HG03432 (cell line): ENCODE results near the gene MPZL3.
"Not testable (repeated sequence)": the region's sequence is repeated elsewhere in the genome, so short reads cannot be mapped to it uniquely, and the experiment has no call there.

Source experiments
- ATAC-seq: cut with Tn5 transposase; IDR thresholded peaks from one replicate; pipeline ENCODE4 v1.9.1; 2021; ENCODE audit warnings: mild to moderate bottlenecking, moderate library complexity; ENCODE audit not compliant: unreplicated experiment

Gene MPZL3

DNA sequence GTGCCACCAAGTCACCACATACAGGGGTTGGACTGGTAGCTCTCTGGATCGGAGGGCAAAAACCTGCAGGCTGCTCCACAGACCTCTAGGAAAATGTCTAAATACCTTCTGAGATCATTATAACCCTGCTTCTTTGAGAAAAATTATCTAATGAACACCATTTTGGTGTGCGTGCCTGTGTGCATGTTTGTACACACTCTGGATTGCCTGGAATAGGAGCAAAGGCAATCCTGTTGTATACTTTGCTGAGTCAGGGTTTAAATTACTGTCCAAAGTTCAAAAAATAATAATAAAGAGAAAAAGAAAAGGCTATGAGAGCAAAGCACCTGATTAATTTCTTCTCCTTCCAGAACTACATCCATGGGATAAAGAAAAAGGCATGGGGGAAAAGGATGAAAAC lies 38.4 kb downstream of the MPZL3 start:
- ATAC-seq, result no peak

DNA sequence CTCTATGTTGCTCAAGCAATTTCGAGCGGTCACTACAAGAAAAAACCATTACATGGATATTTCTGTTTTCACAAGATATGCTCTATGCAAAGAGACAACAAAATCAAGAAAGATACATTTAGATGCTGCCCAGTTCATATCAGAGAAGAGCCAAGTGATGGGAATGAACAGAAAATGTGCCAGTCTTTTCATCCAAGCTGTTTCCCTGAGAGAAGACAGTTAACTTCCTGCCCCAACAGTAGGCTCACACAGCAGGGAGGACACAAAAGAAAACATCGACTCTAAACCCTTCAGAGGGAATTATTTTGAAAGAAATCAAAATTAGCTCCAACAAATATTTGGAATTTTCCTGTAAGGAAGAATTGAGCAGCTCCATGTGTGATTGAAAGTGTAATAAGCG lies 39.0 kb downstream of the MPZL3 start:
- ATAC-seq, result no peak

DNA sequence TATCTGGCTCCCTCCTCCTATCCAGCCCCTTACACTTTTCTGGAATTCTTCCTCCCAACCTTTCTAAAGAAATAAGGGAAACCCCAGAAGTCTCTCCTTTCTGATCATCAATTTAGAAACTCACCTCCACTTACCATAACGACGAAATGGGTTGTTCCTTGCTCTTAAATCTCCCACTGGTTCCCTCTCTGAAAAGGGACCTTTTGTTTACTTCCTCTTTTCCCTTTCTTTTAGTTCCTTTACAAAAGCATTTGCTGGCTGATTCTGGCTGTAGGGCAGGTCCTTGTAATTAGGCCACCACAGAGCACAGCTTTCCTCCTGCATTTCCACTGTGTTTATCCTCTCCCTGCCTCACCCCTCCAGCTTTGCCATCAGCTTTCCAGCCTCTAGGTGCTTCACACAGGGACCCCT lies 39.4 kb downstream of the MPZL3 start:
- ATAC-seq, result no peak

DNA sequence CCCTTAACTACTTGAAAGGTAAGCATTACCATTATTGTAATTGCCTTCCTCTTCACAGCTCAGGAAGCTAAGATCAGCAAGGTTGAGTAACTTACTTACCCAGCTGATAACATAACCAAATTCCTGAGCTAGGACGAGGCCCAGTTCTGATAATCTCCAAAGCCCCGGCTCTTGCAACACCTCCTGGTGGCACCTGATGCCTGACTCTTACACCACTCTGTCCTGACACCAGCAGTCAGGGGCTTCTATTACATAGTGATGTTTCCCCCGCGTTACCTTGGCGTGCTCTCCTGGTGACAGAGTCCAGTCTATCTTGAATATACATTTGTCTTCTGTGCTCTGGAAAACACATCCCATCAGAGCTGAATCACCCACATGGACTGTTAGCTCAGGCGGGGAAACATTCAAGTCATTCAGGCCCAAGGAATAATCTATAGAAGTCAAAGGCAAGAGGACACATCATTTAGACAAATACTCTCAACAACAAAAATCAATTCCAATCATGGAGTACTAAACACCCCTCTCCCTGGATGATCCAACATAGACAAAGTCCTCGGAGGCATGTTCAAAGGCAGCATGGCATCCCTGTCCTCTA lies 39.9 kb downstream of the MPZL3 start:
- no peak for ATAC-seq

DNA sequence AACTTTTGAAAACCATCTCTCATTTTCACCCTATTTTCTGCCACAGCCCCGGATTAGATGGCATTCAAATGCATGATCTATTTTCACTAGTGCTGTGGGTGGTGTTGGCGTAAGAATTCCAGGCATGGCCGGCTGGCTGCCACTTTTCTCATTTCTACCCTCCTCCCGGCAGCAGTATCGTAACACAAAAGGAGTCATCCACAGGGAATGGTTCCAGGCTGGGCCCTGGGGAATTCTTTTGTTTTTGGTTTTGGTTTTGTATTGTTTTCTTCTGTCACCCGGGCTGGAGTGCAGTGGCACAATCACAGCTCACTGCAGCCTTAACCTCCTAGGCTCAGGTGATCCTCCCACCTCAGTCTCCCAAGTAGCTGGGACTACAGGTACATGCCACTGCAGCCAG lies 41.2 kb downstream of the MPZL3 start:
- ATAC-seq, result no peak

DNA sequence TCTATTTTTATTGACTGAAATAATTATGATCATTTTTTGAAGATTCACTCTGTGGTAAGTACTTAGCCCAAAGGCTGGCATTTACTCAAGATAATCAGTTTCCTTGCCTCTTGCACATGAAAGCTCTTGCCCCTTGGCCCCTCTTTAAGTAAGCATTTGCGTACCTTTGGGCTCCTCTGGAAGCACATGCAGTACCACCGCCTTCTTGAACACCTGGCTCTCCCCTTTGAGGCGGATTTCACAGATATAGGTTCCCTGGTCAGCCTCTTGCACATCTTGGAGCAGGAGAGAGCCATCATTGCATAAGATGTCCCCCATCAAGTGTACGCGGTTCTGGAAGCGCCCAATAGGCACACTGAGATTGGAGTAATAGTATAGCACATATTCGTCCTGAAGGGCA lies 41.8 kb downstream of the MPZL3 start:
- ATAC-seq, result no peak

DNA sequence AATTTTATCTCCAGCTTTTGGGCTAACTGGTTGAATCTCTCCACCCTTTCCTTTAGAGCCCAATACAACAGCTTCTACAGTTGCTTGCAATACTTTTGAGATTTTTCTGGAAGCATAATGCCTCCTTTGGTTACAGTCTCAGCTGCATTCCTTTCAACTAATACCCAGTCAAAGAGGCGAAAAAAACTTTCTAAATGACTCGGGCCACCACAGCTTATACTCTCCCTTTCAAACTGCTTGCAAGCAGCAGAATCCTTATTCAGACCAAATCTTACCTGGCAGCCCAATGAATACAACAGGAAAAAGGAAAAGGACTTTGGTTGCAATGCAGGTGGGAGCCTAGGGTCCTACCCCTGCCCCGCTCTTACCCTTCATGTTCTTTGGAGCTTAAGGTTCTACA lies 43.1 kb downstream of the MPZL3 start:
- no peak for ATAC-seq

DNA sequence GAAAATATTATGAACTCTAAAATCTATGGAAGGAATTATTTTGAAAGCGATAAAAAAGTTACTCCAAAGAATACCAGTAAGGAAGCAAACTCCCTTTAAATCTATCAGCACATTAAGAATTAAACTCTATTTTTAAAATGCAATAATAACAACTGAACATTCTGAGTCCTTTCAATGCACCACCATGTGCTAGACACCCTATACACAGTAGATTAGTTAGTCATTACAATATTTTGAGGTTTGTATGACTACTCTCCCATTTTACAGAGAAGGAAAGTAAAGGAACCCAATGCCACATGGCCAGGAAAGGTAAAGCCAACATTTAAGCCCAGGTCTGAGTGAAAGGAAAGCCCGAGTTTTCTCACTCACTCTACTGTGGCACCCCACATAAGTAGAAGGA lies 45.1 kb downstream of the MPZL3 start:
- ATAC-seq, result no peak

DNA sequence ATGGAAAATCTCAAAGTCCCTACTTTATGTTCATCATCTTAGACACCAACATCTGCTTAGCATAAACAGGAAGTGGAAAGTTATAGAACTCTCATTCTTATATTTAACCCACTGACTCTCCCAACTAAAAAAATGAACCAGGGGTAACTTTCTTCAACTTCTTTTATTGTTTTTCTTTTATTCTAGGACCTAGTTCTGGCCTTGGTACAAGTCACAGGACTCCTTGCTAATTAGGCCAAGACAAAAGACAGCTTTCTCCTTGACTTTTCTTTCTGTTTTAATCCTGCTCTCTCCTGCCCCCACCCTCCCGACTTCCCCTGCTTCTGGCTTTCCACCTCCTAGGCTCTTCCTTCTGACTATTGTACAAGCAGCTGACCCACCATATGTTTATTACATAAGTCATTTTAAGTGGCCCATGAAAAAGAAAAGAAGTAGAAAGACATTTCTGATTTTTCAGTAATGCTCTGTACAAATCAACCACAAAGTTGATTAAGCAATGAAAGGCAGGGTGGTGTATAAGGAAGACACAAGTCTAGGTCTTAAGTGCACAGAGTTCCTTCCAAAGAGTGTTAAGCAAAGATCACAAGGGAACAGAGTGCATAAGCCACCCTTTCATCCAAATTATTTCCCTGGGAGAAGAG lies 45.7 kb downstream of the MPZL3 start:
- ATAC-seq, result no peak

DNA sequence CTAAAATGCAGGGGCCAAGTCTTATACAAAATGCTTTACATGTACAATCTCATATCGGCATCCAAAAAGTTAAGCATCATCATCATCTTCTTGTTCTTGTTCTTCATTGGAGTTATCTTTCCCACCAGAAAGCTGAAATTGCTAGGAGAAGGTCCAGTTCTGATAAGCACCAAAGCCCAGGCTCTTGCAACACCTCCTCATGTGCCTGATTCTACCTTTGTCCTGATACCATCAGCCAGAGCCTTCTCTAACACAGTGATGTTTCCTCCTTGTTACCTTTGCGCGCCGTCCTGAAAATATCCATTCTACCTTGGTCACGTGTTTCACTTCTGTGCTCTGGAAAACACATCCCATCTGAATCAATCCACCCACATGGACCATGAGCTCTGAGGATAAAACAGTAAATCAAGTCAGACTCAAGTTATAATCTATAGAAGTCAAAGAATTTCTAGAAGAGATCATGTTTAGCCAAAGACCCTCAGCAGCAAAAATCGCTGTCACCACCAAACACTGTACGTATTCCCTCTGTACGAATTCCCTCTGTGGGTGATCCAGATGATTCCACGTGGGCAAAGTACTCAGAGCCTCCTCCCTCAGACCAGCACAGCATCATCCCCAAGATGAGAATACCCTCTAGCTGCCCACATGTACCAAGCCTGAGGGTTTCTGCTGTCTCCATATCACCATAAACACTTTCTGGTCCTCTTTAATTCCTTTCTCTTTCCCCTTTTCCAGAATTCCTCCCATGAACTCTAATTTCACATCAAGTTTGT lies 46.4 kb downstream of the MPZL3 start:
- no peak for ATAC-seq

DNA sequence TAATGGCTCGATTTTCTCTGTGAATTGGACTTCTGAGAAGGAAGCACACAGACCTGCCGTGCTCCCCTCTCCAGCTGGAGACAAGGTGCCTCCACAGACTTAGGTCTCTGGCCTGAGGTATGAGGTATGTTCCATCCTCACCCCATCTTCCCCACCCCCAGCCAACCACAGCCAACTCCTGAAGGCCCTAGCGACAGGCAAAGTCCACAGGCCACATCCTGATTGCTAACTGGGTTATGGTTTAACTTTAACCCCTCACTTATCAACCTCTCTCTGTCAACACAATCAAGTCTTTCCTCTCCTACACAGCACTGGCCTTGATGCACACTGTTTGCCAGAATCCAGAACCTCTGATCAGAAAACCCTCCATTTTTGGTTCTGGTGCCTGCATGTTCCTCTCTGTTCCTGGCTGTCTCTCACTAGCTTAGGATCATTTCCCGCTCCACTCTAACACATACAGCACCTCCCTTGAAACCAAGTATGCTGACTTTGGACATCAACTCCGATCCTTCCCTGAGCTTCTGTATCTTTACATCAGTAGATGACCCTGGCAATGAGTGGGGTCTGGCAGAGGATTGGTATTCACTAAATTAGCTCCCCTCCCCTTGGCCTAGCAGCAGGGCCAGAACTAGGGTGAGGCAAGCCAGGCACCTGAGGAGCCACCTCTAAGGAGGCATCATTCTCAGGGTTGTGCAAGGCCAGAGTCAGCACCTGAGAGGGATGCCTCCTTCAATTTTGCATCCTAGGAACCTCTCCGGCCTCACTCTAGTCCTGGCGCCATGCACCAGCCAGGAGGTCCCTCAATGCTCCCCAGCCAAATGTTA lies 49.4 kb downstream of the MPZL3 start:
- ATAC-seq, result no peak

DNA sequence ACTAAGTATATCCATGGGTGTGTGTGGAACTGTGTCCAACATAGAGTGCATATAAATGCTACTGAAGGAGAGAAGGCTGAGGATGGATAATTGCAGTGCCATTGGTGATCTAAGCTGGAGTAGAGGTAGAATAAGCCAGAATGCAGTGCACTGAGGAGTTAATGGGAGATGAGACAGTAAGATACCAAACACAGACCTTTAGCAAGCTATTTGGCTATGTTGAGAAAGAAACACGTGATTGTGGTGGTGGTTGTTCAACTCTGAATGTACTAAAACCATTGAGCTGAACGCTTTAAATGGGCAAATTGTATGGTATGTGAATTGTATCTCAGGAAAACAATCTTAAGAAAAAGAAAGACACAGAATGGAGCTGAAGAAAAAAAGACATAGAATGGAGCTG lies 50.2 kb downstream of the MPZL3 start:
- no peak for ATAC-seq

DNA sequence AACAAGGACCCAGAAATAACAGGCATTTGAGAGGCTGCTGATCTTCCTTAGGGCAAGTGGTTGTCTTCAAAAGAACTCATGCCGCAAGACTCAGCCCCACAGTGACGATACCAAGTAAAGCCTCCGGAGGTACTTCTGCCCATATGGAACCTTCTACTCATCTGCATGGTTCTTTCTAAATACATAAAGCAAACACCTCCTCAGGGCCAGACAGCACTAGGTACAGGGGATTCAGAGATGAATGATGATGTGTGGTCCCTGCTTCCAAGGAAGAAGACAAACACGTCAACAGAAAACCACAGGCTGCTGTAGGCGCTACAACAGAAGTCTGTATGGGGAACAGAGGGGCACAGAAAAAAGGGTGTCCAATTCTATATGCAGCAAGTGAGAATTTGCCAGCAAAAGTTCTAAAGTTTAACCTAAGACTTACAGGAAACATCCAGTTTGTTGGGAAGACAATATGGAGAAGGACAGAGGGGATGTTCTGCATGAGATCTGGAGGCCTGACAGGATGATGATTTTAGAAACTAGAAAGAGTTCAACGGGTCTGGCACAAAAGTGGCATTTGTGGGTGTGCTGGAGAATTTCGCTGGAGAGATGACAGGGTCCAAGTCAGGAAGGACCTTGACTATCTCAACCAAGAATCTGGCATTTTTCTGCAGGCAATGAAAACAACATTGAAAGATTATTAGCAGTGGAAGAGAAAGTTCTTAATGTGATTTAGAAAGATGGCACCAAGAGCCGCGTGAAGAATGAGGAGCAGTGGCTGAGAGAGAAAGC lies 51.1 kb downstream of the MPZL3 start:
- ATAC-seq, result no peak

DNA sequence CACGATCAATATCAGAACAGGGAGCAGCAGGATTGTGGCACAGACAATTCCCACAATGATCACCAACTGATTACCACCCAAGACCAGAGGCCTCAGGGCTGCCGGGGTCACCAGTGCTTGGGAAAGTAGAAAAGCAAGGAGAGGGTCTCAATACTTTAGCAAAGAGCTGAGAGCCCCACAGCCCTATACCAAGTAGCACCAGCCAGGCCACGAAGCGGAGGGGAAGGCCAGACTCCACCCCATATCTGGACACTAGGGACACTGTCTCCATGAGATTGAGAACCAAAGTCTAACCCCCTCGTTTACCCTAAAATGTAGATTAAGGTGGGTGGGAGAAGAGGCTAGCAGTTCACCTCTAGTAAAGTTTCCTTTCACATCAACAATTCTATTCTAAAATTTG lies 51.7 kb downstream of the MPZL3 start:
- ATAC-seq, result no peak

DNA sequence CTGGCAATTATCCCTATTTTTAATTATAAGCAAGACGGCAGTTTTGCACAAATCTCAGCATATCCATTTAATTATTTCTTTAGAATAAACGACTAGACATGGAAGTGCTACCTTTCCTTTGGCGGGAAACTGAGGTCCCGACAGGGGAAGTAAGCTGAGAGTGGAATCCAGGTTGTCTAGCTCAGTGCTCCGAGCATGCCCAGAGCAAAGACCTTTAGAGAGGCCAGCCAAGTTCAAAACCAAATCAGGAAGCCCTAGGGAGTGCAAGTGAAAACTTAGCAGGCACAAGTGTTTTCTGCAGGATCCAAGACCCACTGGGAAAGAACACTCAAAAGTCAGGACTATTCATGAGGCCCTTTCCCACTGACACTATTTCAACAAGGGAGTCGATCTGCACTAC lies 53.0 kb downstream of the MPZL3 start:
- ATAC-seq, result no peak

DNA sequence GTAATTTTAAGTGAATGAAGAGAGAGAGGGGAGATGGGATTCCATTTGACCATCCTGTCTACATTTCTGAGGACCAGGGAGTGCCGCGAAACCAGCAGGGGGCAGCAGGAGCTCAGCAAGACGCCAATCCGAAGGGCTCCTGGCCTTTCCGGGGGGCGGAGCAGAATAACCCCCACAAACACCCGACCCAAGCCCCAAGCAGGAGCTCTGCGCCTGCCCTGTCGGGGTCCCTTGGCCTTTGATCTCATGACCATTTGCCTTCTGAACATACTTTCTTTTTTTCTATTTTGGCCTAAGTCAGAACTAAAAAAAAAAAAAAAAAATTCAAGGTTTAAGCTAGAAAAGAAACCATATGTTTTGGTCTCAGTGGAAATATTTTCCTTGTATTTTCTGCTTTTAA lies 53.8 kb downstream of the MPZL3 start:
- ATAC-seq, result no peak

DNA sequence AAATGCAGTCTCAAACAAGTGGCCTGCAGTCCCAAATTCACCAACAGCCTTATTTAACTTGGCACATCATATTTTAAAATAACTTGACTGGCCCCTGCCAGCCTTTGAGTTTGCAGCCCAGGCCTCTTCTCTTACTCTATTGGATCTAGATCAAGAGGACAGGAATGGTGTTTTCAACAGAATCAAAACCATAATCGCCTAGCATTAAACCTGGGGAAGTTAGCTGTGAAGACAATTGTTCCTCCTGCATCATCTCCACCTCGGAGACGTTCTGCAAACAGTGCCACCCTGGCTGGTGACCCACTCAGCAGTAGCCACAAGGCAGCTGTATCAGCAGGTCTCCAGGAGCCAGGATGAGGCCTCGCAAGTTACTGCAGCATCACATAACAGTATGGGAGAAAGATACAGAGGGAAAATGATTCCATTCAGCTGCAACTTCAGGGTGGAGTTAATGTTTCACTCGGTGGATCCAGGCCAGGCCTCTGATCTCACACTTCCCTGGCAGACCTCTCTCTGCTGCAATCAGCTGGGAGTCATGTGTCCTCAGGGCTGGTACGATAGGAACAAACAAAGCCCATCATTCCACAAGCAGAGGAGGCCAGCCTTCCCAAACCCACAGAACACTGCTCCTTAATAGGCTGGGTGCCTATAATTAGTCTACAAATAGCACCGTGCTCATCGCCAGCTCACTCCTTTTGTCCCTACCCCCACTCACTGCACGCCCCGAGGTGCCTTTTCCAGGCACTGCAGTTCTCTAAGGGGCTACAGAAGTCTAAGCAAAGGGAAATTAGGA lies 57.1 kb downstream of the MPZL3 start:
- ATAC-seq, result no peak

DNA sequence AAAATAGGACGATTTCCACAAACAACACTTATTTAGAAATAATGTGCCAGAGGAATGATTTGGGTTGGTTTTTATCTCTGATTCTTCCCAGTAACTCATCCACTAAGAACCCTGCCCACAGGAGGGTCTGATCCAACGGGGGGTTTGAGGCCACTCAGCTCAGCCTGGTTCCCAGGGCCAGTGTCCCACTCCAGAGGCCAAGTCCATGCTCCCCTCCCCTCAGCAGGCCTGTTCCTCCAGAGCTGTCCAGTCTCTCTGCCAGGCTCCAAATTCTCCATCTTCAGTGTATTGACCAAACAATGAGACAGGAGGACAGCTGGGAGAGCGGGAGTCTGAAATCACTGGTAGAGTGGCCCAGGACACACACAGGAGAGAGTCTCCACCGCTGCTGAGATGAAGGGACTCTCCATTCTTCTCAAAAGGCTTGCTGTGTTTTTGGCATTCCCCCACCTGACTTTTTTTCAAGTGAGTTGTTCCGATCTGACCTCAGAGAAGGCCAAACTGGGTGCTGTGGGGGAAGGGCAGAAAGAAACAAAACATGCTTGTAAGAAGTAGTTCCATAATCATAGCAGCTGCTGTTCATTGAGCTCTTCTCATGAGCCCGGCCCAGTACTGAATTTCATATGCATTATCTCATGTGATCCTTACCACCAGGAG lies 58.1 kb downstream of the MPZL3 start:
- ATAC-seq, result no peak

DNA sequence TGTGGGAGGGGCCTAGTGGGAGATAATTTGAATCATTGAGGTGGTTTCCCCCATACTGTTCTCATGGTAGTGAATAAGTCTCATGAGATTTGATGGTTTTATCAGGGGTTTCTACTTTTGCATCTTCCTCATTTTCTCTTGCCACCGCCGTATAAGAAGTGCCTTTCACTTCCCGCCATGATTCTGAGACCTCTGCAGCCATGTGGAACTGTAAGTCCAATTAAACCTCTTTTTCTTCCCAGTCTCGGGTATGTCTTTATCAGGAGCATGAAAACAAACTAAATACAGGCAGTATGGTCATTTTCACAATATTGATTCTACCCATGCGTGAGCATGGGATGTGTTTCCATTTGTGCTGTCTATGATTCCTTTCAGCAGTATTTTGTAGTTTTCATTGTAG lies 59.3 kb downstream of the MPZL3 start:
- ATAC-seq, result not testable (repeated sequence)
